Measurements from ENCODE around the gene GZMM. TPM values are rescaled to one million over a fixed set of nuclear protein-coding genes. Genes with fewer than 3 reads are reported as not detected.

GZMM gene
- total RNA-seq, 4 donors from 2014 or later = 0.50 to 0.58 TPM; not detected in 2

- no peak for TF ChIP-seq CTCF (IDR thresholded peaks at IDR 0.05)
- no peak for TF ChIP-seq EP300 (IDR thresholded peaks at IDR 0.05)
- TF ChIP-seq POLR2A (IDR thresholded peaks at IDR 0.05; ENCODE audit: low read depth) = no peak
- no peak within 1 kb of the TSS for H3K27ac ChIP-seq (replicated peaks in 1 of 4)
- WGBS = 9% methylated on average over 20 of the region's 33 CpGs
- peak within 1 kb of the TSS in 1 of 4 donors; percentile 39 for H3K4me3 ChIP-seq
- no peaks in the 10 kb centered on the region for H3K36me3 ChIP-seq
- intact Hi-C loops (cut with DNase I) = no loop called here
- H3K4me1 ChIP-seq = peaks cover 8 to 31% (median 24%) of the 10 kb centered on the region in 4 donors
- H3K9me3 ChIP-seq = no peaks in the 10 kb centered on the region
- no peak for DNase-seq (ENCODE audit: extremely low spot score)
- peaks cover 3 to 63% (median 37%) of the 10 kb centered on the region in 4 donors for H3K27me3 ChIP-seq
These were observed 47.7 kb upstream of the GZMM start, which contains the start of gene MADCAM1 for GRCh38 chr19:496112-496665. Gene MADCAM1, plus strand, starts transcription at chr19:496486. Its CDS starts 14 bp downstream, at chr19:496500.

GRCh38 chr19:496986-497385 is 46.9 kb upstream of the GZMM start:
- TF ChIP-seq EP300 (IDR thresholded peaks at IDR 0.05) (no peak), CTCF (IDR thresholded peaks at IDR 0.05) (no peak), POLR2A (IDR thresholded peaks at IDR 0.05; ENCODE audit: low read depth) (no peak), POLR2AphosphoS5 (IDR thresholded peaks at IDR 0.05) (no peak)
- Histone ChIP-seq H3K4me1 (peaks cover 8 to 31% (median 23%) of the 10 kb centered on the region in 4 donors), H3K27ac (replicated peaks in 1 of 4) (no peak overlapping the region), H3K9me3 (no peaks in the 10 kb centered on the region), H3K4me3 (no peak overlapping the region), H3K27me3 (peaks cover 3 to 63% (median 37%) of the 10 kb centered on the region in 4 donors), H3K36me3 (no peaks in the 10 kb centered on the region)
- intact Hi-C loops (cut with DNase I) = no loop called here
- no peak for DNase-seq (ENCODE audit: extremely low spot score)
- 8% methylated on average over 18 of the region's 18 CpGs for WGBS

DNA sequence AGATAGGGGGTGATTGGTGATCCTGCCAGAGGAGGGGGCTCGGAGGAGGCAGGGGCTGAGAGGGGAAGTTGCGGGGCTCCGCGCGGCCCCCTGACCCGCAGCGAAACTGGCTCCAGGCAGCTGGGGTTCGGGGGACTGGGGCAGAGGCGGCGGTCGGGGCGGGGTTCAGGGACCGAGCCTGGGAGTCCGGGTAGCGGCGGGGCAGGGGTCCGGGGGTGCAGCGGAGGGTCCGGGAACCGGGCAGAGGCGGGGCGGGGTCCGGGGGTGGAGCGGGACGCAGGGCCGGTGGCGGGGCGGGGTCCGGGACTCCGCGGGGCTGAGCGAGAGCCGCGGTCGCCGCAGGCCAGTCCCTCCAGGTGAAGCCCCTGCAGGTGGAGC is 46.4 kb upstream of the GZMM start:
- Histone ChIP-seq H3K9me3 (no peaks in the 10 kb centered on the region), H3K4me3 (peak overlapping the region; percentile 13 to 39 (median 24)), H3K4me1 (peaks cover 8 to 31% (median 23%) of the 10 kb centered on the region in 4 donors), H3K27me3 (peaks cover 3 to 63% (median 37%) of the 10 kb centered on the region in 4 donors), H3K36me3 (no peaks in the 10 kb centered on the region), H3K27ac (replicated peaks in 1 of 4) (no peak overlapping the region)
- 6% methylated on average over 16 of the region's 36 CpGs for WGBS
- intact Hi-C loops (cut with DNase I) = no loop called here
- DNase-seq (ENCODE audit: extremely low spot score) = no peak
- TF ChIP-seq EP300 (IDR thresholded peaks at IDR 0.05) (no peak), POLR2AphosphoS5 (IDR thresholded peaks at IDR 0.05) (no peak), POLR2A (IDR thresholded peaks at IDR 0.05; ENCODE audit: low read depth) (no peak), CTCF (IDR thresholded peaks at IDR 0.05) (no peak)

DNA sequence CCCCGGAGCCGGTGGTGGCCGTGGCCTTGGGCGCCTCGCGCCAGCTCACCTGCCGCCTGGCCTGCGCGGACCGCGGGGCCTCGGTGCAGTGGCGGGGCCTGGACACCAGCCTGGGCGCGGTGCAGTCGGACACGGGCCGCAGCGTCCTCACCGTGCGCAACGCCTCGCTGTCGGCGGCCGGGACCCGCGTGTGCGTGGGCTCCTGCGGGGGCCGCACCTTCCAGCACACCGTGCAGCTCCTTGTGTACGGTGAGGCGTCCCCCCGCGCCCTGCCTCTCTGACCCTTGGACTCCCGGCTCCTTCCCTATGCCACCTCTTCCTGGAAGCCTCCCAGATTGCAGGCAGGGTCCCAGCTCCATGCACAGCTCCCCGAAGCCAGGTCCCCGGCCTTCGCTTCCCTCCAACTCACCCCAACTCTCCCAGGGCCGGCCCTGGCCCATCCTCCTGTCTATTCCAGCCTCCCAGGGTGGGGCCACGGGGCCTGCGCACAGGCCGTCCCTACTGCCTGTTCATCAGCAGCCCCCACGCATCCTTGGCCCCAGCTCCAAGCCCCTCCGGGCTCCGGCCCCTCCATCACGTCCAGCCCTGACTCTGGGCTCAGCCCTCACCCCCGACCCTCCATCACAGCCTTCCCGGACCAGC is 45.9 kb upstream of the GZMM start:
- DNase-seq (ENCODE audit: extremely low spot score) = no peak
- peak overlapping the region; percentile 13 to 39 (median 24) for H3K4me3 ChIP-seq
- no peak for TF ChIP-seq POLR2A (IDR thresholded peaks at IDR 0.05; ENCODE audit: low read depth)
- TF ChIP-seq POLR2AphosphoS5 (IDR thresholded peaks at IDR 0.05) = no peak
- H3K27ac ChIP-seq (replicated peaks in 1 of 4) = no peak overlapping the region
- no peaks in the 10 kb centered on the region for H3K36me3 ChIP-seq
- WGBS = 16% methylated on average over 9 of the region's 50 CpGs
- H3K27me3 ChIP-seq = peaks cover 3 to 63% (median 37%) of the 10 kb centered on the region in 4 donors
- intact Hi-C loops (cut with DNase I) = no loop called here
- H3K4me1 ChIP-seq = peaks cover 8 to 31% (median 23%) of the 10 kb centered on the region in 4 donors
- H3K9me3 ChIP-seq = no peaks in the 10 kb centered on the region

GRCh38 chr19:498511-498891 is 45.4 kb upstream of the GZMM start:
- TF ChIP-seq EP300 (IDR thresholded peaks at IDR 0.05) (no peak), POLR2A (IDR thresholded peaks at IDR 0.05; ENCODE audit: low read depth) (no peak)
- no peak overlapping the region for H3K4me3 ChIP-seq
- DNase-seq (ENCODE audit: extremely low spot score) = no peak
- H3K36me3 ChIP-seq = no peaks in the 10 kb centered on the region
- no peaks in the 10 kb centered on the region for H3K9me3 ChIP-seq
- 5% methylated on average over 4 of the region's 26 CpGs for WGBS
- peaks cover 8 to 31% (median 23%) of the 10 kb centered on the region in 4 donors for H3K4me1 ChIP-seq
- peaks cover 3 to 63% (median 37%) of the 10 kb centered on the region in 4 donors for H3K27me3 ChIP-seq
- intact Hi-C loops (cut with DNase I) = no loop called here
- H3K27ac ChIP-seq (replicated peaks in 1 of 4) = no peak overlapping the region
